HG02840 (cell line): Measurements from ENCODE around the gene SH3BP5L.

Source experiments
- ATAC-seq: cut with Tn5 transposase; IDR thresholded peaks from one replicate; pipeline ENCODE4 v1.9.1; 2021; ENCODE audit warnings: mild to moderate bottlenecking, moderate library complexity, moderate number of reproducible peaks; ENCODE audit not compliant: unreplicated experiment, low FRiP score

Gene SH3BP5L

GRCh38 chr1:248787430-248787829 lies 38.3 kb downstream of the SH3BP5L start:
- ATAC-seq = no peak

- no peak for ATAC-seq
Observed at GRCh38 chr1:248786156-248786555, 39.6 kb downstream of the SH3BP5L start.

GRCh38 chr1:248783367-248783766 lies 42.3 kb downstream of the SH3BP5L start:
- ATAC-seq = no peak

- ATAC-seq = no peak
Observed at GRCh38 chr1:248782416-248783141, 43.1 kb downstream of the SH3BP5L start.

- no peak for ATAC-seq
Observed at GRCh38 chr1:248779350-248779749, 46.4 kb downstream of the SH3BP5L start.

- no peak for ATAC-seq
Observed at GRCh38 chr1:248778906-248779305, 46.8 kb downstream of the SH3BP5L start.

GRCh38 chr1:248776991-248777390 lies 48.7 kb downstream of the SH3BP5L start:
- no peak for ATAC-seq

GRCh38 chr1:248775441-248775840 lies 50.3 kb downstream of the SH3BP5L start:
- ATAC-seq = no peak
